Gastrocnemius medialis (tissue), 4 donors: Measurements from ENCODE around the gene KRTAP17-1. TPM values are rescaled to one million over a fixed set of nuclear protein-coding genes. Genes with fewer than 3 reads are reported as not detected.

Experiments used
- ATAC-seq, 2 donors: fragments of 150-250 bp; one replicate each; pipeline ENCODE4 v1.9.1; 2016
- DNase-seq, 2 donors: peaks; one replicate each; pipeline ENCODE4 v3.0.0-alpha.2; 2019
- H3K27ac ChIP-seq, 4 donors: fragments of 200-600 bp; sonication (generic); 1 replicate in 1 of 4; 2 replicates in 3 of 4; pipeline ENCODE4 v1.5.1; 2016 to 2018; ENCODE audit warnings: mild to moderate bottlenecking in 2 of 4, moderate library complexity in 1 of 4
- H3K27me3 ChIP-seq, 3 donors: fragments of 200-600 bp; sonication (generic) in 2 of 3; 1 replicate in 1 of 3; 2 replicates in 2 of 3; pipeline versions ENCODE4 v1.5.1 to v1.6.0; 2016 to 2019; ENCODE audit warnings: mild to moderate bottlenecking in 1 of 3, moderate library complexity in 1 of 3
- H3K36me3 ChIP-seq, 2 donors: fragments of 200-600 bp; sonication (generic) in 1 of 2; one replicate each; pipeline ENCODE4 v1.5.1; 2017 to 2018
- H3K4me1 ChIP-seq, 2 donors: fragments of 200-600 bp; sonication (generic) in 1 of 2; one replicate each; pipeline ENCODE4 v1.5.1; 2016 to 2017; ENCODE audit warnings: mild to moderate bottlenecking in 2 of 2
- H3K4me3 ChIP-seq, 4 donors: fragments of 200-600 bp; sonication (generic) in 3 of 4; 1 replicate in 1 of 4; 2 replicates in 3 of 4; pipeline ENCODE4 v1.5.1; 2016 to 2019; ENCODE audit warnings: mild to moderate bottlenecking in 2 of 4
- H3K9me3 ChIP-seq, 3 donors: fragments of 200-600 bp; sonication (generic) in 2 of 3; 1 replicate in 1 of 3; 2 replicates in 2 of 3; pipeline ENCODE4 v1.5.1; 2016 to 2019
- POLR2A ChIP-seq, 2 donors: fragments of 450-650 bp; IDR thresholded peaks; one replicate each; pipeline ENCODE4 v1.6.1; 2017; ENCODE audit warnings: antibody characterized with exemption in 2 of 2, mild to moderate bottlenecking in 2 of 2, moderate library complexity in 2 of 2
- in situ Hi-C, 4 donors: fragments of 200-750 bp; cut with MboI; loops; one replicate each; pipeline versions ENCODE4 v1.15.0 to v1.8.0; 2017; ENCODE audit warnings: low sequenced_read_pairs in 4 of 4
- intact Hi-C: fragments of 100-400 bp; cut with DNase I; formaldehyde crosslinking; loops from one replicate; pipeline ENCODE4 v1.15.1; 2023; ENCODE audit warnings: low total_unique reads
- total RNA-seq, 4 donors: library from RNA; depleted of rRNA; stranded (reverse); fragments of >200 nt; gene quantifications; one replicate each; pipeline versions ENCODE4 v1.1.0 to v1.2.3, GENCODE V29; 2016
- TF ChIP-seq, protein P1 (sequence below), 5 experiments: fragments of 450-650 bp in 3 of 5; fragments of 200-600 bp in 2 of 5; sonication (generic) in 2 of 5; IDR thresholded peaks in 4 of 5; conservative IDR thresholded peaks in 1 of 5; 1 replicate in 4 of 5; 2 replicates in 1 of 5; pipeline ENCODE4 v1.5.1; 2016 to 2019; ENCODE audit warnings: antibody characterized with exemption in 5 of 5, mild to moderate bottlenecking in 3 of 5, moderate library complexity in 3 of 5

The KRTAP17-1 gene
- total RNA-seq, 4 donors from 2014 or later = not detected

GRCh38 chr17:41265078-41265477 lies 50.4 kb downstream of the KRTAP17-1 start, which contains the start of gene KRTAP9-6:
KRTAP9-6 (plus strand) TSS chr17:41265378; CDS start chr17:41265378, 0 bp downstream.
- Histone ChIP-seq H3K4me3 (no peak within 1 kb of the TSS), H3K27ac (no peak within 1 kb of the TSS), H3K4me1 (no peaks in the 10 kb centered on the region), H3K9me3 (no peaks in the 10 kb centered on the region), H3K36me3 (no peaks in the 10 kb centered on the region), H3K27me3 (peaks cover 0 to 3% (median 0%) of the 10 kb centered on the region in 3 donors)
- in situ Hi-C loops = loop anchor here in 1 of 4 donors (25.0 kb wide), 1 partner anchor 103 kb away; the partner anchor contains the start of genes KRTAP4-3 and KRTAP4-4
- TF ChIP-seq, protein P1, sequence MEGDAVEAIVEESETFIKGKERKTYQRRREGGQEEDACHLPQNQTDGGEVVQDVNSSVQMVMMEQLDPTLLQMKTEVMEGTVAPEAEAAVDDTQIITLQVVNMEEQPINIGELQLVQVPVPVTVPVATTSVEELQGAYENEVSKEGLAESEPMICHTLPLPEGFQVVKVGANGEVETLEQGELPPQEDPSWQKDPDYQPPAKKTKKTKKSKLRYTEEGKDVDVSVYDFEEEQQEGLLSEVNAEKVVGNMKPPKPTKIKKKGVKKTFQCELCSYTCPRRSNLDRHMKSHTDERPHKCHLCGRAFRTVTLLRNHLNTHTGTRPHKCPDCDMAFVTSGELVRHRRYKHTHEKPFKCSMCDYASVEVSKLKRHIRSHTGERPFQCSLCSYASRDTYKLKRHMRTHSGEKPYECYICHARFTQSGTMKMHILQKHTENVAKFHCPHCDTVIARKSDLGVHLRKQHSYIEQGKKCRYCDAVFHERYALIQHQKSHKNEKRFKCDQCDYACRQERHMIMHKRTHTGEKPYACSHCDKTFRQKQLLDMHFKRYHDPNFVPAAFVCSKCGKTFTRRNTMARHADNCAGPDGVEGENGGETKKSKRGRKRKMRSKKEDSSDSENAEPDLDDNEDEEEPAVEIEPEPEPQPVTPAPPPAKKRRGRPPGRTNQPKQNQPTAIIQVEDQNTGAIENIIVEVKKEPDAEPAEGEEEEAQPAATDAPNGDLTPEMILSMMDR (IDR thresholded peaks at IDR 0.05 in 4 of 5, conservative IDR thresholded peaks at IDR 0.05 in 1 of 5) = no peak
- TF ChIP-seq POLR2A (IDR thresholded peaks at IDR 0.05) = no peak
- intact Hi-C loops = no loop called here
- no peak for DNase-seq
- no peak for ATAC-seq

Other genes starting within 250 kb of the KRTAP17-1 start
- not detected for gene KRTAP2-4, start 249.8 kb downstream of the KRTAP17-1 start, total RNA-seq
- not detected for gene KRTAP4-7, start 231.6 kb downstream of the KRTAP17-1 start, total RNA-seq
- gene KRTAP4-8, start 217.6 kb downstream of the KRTAP17-1 start, total RNA-seq = not detected
- gene KRTAP4-16, start 213.5 kb downstream of the KRTAP17-1 start, total RNA-seq = not detected
- gene KRTAP4-9, start 210.3 kb downstream of the KRTAP17-1 start, total RNA-seq = not detected
- gene KRTAP4-11, start 197.3 kb downstream of the KRTAP17-1 start, total RNA-seq = not detected
- not detected for gene KRTAP4-12, start 191.5 kb downstream of the KRTAP17-1 start, total RNA-seq
- not detected for gene KRTAP4-6, start 175.2 kb downstream of the KRTAP17-1 start, total RNA-seq
- not detected for gene KRTAP4-5, start 165.9 kb downstream of the KRTAP17-1 start, total RNA-seq
- gene KRTAP4-4, start 155.0 kb downstream of the KRTAP17-1 start, total RNA-seq = not detected
- not detected for gene KRTAP4-3, start 147.5 kb downstream of the KRTAP17-1 start, total RNA-seq
- gene KRTAP4-2, start 137.5 kb downstream of the KRTAP17-1 start, total RNA-seq = not detected
- not detected for gene KRTAP4-1, start 130.8 kb downstream of the KRTAP17-1 start, total RNA-seq
- not detected for gene KRTAP9-1, start 125.8 kb downstream of the KRTAP17-1 start, total RNA-seq
- gene KRTAP9-2, start 89.1 kb downstream of the KRTAP17-1 start, total RNA-seq = not detected
- not detected for gene KRTAP9-3, start 83.3 kb downstream of the KRTAP17-1 start, total RNA-seq
- not detected for gene KRTAP9-8, start 77.7 kb downstream of the KRTAP17-1 start, total RNA-seq
- gene KRTAP9-4, start 66.0 kb downstream of the KRTAP17-1 start, total RNA-seq = not detected
- not detected for gene KRTAP9-9, start 60.3 kb downstream of the KRTAP17-1 start, total RNA-seq
- not detected for gene KRTAP9-6, start 50.3 kb downstream of the KRTAP17-1 start, total RNA-seq
- not detected for gene KRTAP9-7, start 40.0 kb downstream of the KRTAP17-1 start, total RNA-seq
- not detected for gene KRTAP29-1, start 12.9 kb downstream of the KRTAP17-1 start, total RNA-seq
- not detected for gene KRTAP16-1, start 6.4 kb downstream of the KRTAP17-1 start, total RNA-seq
- not detected for gene KRT33A, start 35.1 kb upstream of the KRTAP17-1 start, total RNA-seq
- not detected for gene KRT33B, start 54.1 kb upstream of the KRTAP17-1 start, total RNA-seq
- not detected for gene KRT34, start 66.6 kb upstream of the KRTAP17-1 start, total RNA-seq
- gene KRT31, start 81.9 kb upstream of the KRTAP17-1 start, total RNA-seq = 1 to 10 TPM in 1 of 4 donors, under 1 TPM in 3; 0.39 to 1.1 (median 0.62) TPM
- not detected for gene KRT37, start 108.9 kb upstream of the KRTAP17-1 start, total RNA-seq
- gene KRT38, start 125.3 kb upstream of the KRTAP17-1 start, total RNA-seq = not detected
- gene KRT32, start 151.7 kb upstream of the KRTAP17-1 start, total RNA-seq = under 1 TPM in 1 of 4 donors, not detected in 3; 0.41 TPM
- gene KRT35, start 165.4 kb upstream of the KRTAP17-1 start, total RNA-seq = not detected
- not detected for gene KRT36, start 174.2 kb upstream of the KRTAP17-1 start, total RNA-seq
- not detected for gene KRT13, start 189.9 kb upstream of the KRTAP17-1 start, total RNA-seq
- gene KRT15, start 203.2 kb upstream of the KRTAP17-1 start, total RNA-seq = not detected
- gene KRT19, start 212.6 kb upstream of the KRTAP17-1 start, total RNA-seq = 10 to 100 TPM in 1 of 4 donors, 1 to 10 TPM in 1, under 1 TPM in 1, not detected in 1; 0.53 to 11.0 (median 3.6) TPM